ENCODE data around the gene CARS1.

DNA sequence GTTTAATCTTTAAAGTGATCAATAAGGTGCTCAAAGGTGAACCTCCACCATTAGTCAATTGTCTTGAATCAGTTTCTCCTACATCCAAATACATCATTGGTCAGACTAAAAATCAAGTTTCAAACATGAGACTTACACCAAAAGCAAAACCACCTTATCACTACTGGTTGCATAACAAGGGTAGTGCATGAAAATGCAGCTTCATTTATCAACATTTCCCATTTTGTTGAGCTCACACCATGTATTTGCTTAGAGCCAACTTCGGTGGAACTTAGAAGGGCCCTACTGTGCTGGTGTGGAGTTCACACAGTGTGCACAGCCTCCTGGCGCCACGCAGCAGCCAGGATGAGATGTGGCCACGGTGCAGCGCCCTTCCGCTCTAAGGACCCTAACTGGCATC is 104.9 kb downstream of the CARS1 start:
- TF ChIP-seq EP300 (IDR thresholded peaks at IDR 0.05; ENCODE audit: low read depth) (no peak), POLR2AphosphoS5 (IDR thresholded peaks at IDR 0.05) (no peak)
- TF ChIP-seq, protein P1, sequence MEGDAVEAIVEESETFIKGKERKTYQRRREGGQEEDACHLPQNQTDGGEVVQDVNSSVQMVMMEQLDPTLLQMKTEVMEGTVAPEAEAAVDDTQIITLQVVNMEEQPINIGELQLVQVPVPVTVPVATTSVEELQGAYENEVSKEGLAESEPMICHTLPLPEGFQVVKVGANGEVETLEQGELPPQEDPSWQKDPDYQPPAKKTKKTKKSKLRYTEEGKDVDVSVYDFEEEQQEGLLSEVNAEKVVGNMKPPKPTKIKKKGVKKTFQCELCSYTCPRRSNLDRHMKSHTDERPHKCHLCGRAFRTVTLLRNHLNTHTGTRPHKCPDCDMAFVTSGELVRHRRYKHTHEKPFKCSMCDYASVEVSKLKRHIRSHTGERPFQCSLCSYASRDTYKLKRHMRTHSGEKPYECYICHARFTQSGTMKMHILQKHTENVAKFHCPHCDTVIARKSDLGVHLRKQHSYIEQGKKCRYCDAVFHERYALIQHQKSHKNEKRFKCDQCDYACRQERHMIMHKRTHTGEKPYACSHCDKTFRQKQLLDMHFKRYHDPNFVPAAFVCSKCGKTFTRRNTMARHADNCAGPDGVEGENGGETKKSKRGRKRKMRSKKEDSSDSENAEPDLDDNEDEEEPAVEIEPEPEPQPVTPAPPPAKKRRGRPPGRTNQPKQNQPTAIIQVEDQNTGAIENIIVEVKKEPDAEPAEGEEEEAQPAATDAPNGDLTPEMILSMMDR (IDR thresholded peaks at IDR 0.05) = no peak

Data from transverse colon (tissue), 4 donors.